Measurements from ENCODE around the gene GAS6. TPM values are rescaled to one million over a fixed set of nuclear protein-coding genes. Genes with fewer than 3 reads are reported as not detected.

Gene GAS6
- total RNA-seq, 3 donors from 2014 or later = 101 to 168 (median 113) TPM

DNA sequence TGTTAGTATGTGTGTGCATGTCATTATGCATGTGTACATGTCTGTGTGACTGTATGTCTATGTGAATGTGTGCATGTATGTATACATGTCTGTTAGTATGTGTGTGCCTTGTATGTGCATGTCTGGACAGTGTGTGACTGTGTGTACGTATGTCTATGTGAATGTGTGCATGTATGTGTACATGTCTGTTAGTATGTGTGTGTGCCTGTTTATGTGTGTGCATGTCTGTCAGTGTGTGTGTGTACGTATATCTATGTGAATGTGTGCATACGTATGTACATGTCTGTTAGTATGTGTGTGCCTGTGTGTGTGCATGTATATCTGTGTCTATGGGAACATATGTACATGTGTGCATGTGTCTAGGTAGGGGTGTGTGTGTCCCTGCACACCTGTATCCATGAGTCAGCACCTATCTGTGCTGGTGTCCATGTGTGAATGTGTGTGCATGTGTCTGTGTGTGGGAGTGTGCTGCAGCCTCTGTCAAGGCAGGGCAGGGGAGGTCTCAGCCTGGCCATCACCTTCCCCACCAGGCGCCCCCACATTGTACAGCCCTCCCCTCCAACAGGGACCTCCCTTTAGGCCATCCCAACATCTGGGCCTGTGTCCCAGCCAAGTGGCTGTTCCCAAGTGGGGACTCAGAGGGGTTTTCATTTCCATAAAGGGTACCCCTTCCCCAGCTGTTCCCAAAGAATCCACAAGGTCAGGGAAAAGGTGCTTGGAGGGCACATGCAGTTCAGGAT lies 4.4 kb downstream of the GAS6 start:
- TF ChIP-seq CTCF (IDR thresholded peaks at IDR 0.05) = no peak
- Histone ChIP-seq H3K4me1 (ENCODE audit: low read depth) (peaks cover 69% of the 10 kb centered on the region), H3K36me3 (ENCODE audit: low read depth) (no peaks in the 10 kb centered on the region), H3K4me3 (no peak overlapping the region), H3K9me3 (no peaks in the 10 kb centered on the region)
- intact Hi-C loops (cut with DNase I, micrococcal nuclease) = no loop called here
- DNase-seq (no peak), ATAC-seq (no peak)

DNA sequence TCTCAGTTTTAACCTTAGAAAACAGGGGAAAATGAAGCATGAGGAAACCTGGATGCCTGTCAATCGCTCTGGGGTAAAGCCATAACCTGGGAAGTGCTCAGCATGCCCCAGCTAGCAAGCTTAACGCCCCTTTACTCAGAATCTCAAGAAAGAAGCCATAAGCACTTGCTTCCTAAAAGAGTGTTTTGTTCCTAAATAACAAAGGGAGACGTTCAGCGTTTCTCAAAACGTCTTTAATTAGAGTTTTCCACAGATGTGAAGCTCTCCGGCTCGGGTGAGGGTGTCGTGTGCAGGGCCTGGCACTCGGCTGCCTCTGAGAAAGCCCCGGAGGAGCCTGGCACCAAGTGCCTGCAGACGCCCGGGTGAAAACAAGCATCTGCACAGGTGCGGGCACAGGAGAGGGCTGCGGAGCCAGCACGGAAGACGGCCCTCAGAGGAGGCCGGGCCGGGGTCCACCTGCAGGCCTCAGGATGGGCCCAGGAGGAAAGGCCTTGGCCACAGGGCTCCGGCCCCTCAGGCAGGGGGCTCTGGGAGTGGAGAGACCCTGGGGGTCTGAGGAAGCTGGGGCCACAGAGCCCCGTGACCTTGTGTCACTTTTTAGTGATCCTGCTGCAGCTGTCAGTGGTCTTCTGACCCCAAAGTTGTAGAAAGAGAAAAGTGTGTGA lies 6.2 kb downstream of the GAS6 start:
- ATAC-seq (no peak), DNase-seq (no peak)
- peaks cover 82% of the 10 kb centered on the region for H3K4me1 ChIP-seq (ENCODE audit: low read depth)
- H3K36me3 ChIP-seq (ENCODE audit: low read depth) = no peaks in the 10 kb centered on the region
- H3K9me3 ChIP-seq = no peaks in the 10 kb centered on the region
- no peak overlapping the region for H3K4me3 ChIP-seq
- intact Hi-C loops (cut with DNase I, micrococcal nuclease) = no loop called here
- TF ChIP-seq CTCF (IDR thresholded peaks at IDR 0.05) = no peak

DNA sequence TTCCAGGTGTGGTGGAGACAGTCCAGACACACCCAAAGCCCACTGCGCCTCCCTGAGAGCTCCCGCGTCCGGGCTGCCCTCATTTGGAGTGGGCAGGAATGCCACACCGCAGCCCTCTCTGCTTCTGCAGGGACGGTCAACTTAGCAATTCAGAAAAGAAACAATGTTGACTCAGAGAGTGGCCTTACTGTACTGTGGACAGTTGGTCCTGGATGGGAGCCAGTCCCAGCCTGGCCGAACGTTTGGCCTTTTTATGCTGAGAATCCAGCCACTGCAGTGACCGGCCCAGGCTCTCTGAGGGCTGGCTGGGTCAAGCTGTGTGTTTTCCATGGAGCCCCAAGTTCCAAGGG lies 7.2 kb downstream of the GAS6 start:
- H3K36me3 ChIP-seq (ENCODE audit: low read depth) = no peaks in the 10 kb centered on the region
- peaks cover 77% of the 10 kb centered on the region for H3K4me1 ChIP-seq (ENCODE audit: low read depth)
- DNase-seq (peak in 2 of 3 donors; percentile 53 to 60), ATAC-seq (peak; percentile 22)
- intact Hi-C loops (cut with DNase I, micrococcal nuclease) = no loop called here
- H3K9me3 ChIP-seq = no peaks in the 10 kb centered on the region
- H3K4me3 ChIP-seq = no peak overlapping the region
- no peak for TF ChIP-seq CTCF (IDR thresholded peaks at IDR 0.05)

- no peaks in the 10 kb centered on the region for H3K36me3 ChIP-seq (ENCODE audit: low read depth)
- no peak for TF ChIP-seq CTCF (IDR thresholded peaks at IDR 0.05)
- no peaks in the 10 kb centered on the region for H3K9me3 ChIP-seq
- intact Hi-C loops (cut with DNase I, micrococcal nuclease) = no loop called here
- H3K4me1 ChIP-seq (ENCODE audit: low read depth) = peaks cover 73% of the 10 kb centered on the region
- DNase-seq = peak in 2 of 3 donors; percentile 14 to 51
- no peak for ATAC-seq
- H3K4me3 ChIP-seq = no peak overlapping the region
Measured at GRCh38 chr13:113855931-113856715, 7.8 kb downstream of the GAS6 start.

GRCh38 chr13:113855012-113855921 lies 8.6 kb downstream of the GAS6 start:
- DNase-seq (peak; percentile 75 to 79 (median 79)), ATAC-seq (peak; percentile 71)
- TF ChIP-seq CTCF (IDR thresholded peaks at IDR 0.05) = no peak
- intact Hi-C loops (cut with DNase I, micrococcal nuclease) = no loop called here
- Histone ChIP-seq H3K9me3 (no peaks in the 10 kb centered on the region), H3K36me3 (ENCODE audit: low read depth) (no peaks in the 10 kb centered on the region), H3K4me1 (ENCODE audit: low read depth) (peaks cover 68% of the 10 kb centered on the region), H3K4me3 (no peak overlapping the region)
